Thyroid gland (tissue), 4 donors: ENCODE measurements around the gene ZNF862. TPM values are rescaled to one million over a fixed set of nuclear protein-coding genes. Genes with fewer than 3 reads are reported as not detected.

Experiments used
- DNase-seq, 2 donors: peaks; one replicate each; pipeline ENCODE4 v3.0.0-alpha.2; 2019
- H3K27ac ChIP-seq, 3 donors: fragments of 200-600 bp; sonication (generic); 1 replicate in 2 of 3; 2 replicates in 1 of 3; pipeline ENCODE4 v1.5.1; 2016 to 2019; ENCODE audit warnings: mild to moderate bottlenecking in 1 of 3, moderate library complexity in 1 of 3
- H3K27me3 ChIP-seq: fragments of 200-600 bp; sonication (generic); one replicate; pipeline ENCODE4 v1.5.1; 2019
- H3K36me3 ChIP-seq, 2 donors: fragments of 200-600 bp; sonication (generic); one replicate each; pipeline ENCODE4 v1.5.1; 2016 to 2019
- H3K4me1 ChIP-seq, 2 donors: fragments of 200-600 bp; sonication (generic); one replicate each; pipeline ENCODE4 v1.5.1; 2017 to 2019
- H3K4me3 ChIP-seq, 3 donors: fragments of 200-600 bp; sonication (generic); replicated peaks in 1 of 3; 1 replicate in 2 of 3; 2 replicates in 1 of 3; pipeline ENCODE4 v1.5.1; 2016; ENCODE audit warnings: mild to moderate bottlenecking in 1 of 3
- H3K9me3 ChIP-seq: fragments of 200-600 bp; sonication (generic); one replicate; pipeline ENCODE4 v1.5.1; 2017
- POLR2A ChIP-seq, 2 donors: fragments of 450-650 bp; IDR thresholded peaks; one replicate each; pipeline ENCODE4 v1.6.1; 2017; ENCODE audit warnings: antibody characterized with exemption in 2 of 2, mild to moderate bottlenecking in 2 of 2, moderate library complexity in 1 of 2
- WGBS, 2 donors: methylation state at CpG; one replicate each; pipeline ENCODE4 v1.1.5; 2017; 5-methylcytosine and 5-hydroxymethylcytosine counted together
- intact Hi-C: fragments of 100-400 bp; cut with DNase I; formaldehyde crosslinking; loops from one replicate; pipeline ENCODE4 v1.15.1; 2023
- total RNA-seq, 4 donors: library from RNA; depleted of rRNA; stranded (reverse); fragments of >200 nt; gene quantifications; one replicate each; pipeline ENCODE4 v1.2.3, GENCODE V29; 2016
- TF ChIP-seq, protein P1 (sequence below), 6 experiments: fragments of 200-600 bp in 3 of 6; fragments of 450-650 bp in 3 of 6; sonication (generic) in 3 of 6; IDR thresholded peaks; one replicate each; pipeline ENCODE4 v1.5.1; 2016 to 2019; ENCODE audit warnings: antibody characterized with exemption in 6 of 6, mild to moderate bottlenecking in 2 of 6, inconsistent platforms in 1 of 6, moderate library complexity in 1 of 6

The ZNF862 gene
- total RNA-seq, 4 donors from 2014 or later: 23.6 to 53.7 (median 39.3) TPM

DNA sequence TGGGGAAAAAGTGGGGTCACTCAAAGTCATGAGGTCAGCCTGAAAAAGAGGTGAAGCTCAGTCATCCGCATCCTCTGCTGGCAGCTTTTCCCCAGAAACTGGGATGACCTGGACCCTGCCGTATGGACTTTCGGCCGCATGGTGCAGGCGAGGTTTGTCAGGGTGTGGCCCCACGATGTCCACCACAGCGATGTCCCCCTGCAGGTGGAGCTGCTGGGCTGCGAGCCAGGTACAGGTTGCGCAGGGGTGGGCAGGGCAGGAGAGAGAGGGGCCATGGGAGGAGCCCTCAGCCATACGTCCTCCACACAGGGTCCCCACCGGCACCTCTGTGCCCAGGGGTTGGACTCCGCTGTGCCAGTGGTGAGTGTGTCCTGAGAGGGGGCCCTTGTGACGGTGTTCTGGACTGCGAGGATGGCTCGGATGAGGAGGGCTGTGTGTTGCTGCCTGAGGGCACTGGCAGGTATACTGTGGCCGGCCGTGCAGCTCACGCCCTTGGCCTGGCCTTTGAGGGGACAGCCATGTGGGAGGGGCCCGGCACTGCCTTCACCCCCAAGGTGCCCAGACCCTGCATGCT, 41.8 kb upstream of the ZNF862 start:
- TF ChIP-seq, protein P1, sequence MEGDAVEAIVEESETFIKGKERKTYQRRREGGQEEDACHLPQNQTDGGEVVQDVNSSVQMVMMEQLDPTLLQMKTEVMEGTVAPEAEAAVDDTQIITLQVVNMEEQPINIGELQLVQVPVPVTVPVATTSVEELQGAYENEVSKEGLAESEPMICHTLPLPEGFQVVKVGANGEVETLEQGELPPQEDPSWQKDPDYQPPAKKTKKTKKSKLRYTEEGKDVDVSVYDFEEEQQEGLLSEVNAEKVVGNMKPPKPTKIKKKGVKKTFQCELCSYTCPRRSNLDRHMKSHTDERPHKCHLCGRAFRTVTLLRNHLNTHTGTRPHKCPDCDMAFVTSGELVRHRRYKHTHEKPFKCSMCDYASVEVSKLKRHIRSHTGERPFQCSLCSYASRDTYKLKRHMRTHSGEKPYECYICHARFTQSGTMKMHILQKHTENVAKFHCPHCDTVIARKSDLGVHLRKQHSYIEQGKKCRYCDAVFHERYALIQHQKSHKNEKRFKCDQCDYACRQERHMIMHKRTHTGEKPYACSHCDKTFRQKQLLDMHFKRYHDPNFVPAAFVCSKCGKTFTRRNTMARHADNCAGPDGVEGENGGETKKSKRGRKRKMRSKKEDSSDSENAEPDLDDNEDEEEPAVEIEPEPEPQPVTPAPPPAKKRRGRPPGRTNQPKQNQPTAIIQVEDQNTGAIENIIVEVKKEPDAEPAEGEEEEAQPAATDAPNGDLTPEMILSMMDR (IDR thresholded peaks at IDR 0.05): no peak
- no peak for TF ChIP-seq POLR2A (IDR thresholded peaks at IDR 0.05)
- no peak overlapping the region for H3K4me3 ChIP-seq
- no peaks in the 10 kb centered on the region for H3K4me1 ChIP-seq
- DNase-seq: no peak
- no peaks in the 10 kb centered on the region for H3K36me3 ChIP-seq
- no peak overlapping the region for H3K27ac ChIP-seq
- 90 to 96% methylated on average over 14 to 18 of the region's 19 CpGs for WGBS, 2 donors
- intact Hi-C loops: no loop called here
- H3K9me3 ChIP-seq: no peaks in the 10 kb centered on the region
- no peaks in the 10 kb centered on the region for H3K27me3 ChIP-seq

DNA sequence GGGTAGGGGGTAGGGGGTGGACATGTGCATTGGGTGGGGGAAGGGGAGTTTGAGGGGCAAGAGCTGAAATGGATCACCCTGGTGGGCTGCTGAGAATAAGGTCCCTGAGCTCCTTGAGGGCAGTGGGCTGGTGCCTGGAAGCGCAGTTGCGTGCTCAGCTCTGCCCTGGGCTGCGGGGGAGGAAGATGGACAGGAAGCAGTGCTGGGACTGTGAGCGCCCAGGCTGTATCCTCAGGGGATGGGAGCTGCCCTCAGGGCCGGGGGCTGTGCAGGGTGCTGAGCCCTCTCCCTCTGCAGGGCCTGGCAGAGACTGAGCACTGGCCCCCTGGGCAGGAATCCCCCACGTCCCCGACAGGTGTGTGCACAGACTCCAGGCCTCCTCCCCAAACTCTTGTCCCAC, 40.4 kb upstream of the ZNF862 start:
- no peaks in the 10 kb centered on the region for H3K36me3 ChIP-seq
- no peak overlapping the region for H3K27ac ChIP-seq
- H3K9me3 ChIP-seq: no peaks in the 10 kb centered on the region
- H3K27me3 ChIP-seq: no peaks in the 10 kb centered on the region
- WGBS, 2 donors: 91 to 94% methylated on average over 5 to 6 of the region's 7 CpGs
- TF ChIP-seq, protein P1 (IDR thresholded peaks at IDR 0.05): no peak
- no peak for TF ChIP-seq POLR2A (IDR thresholded peaks at IDR 0.05)
- intact Hi-C loops: no loop called here
- no peaks in the 10 kb centered on the region for H3K4me1 ChIP-seq
- no peak for DNase-seq
- no peak overlapping the region for H3K4me3 ChIP-seq

DNA sequence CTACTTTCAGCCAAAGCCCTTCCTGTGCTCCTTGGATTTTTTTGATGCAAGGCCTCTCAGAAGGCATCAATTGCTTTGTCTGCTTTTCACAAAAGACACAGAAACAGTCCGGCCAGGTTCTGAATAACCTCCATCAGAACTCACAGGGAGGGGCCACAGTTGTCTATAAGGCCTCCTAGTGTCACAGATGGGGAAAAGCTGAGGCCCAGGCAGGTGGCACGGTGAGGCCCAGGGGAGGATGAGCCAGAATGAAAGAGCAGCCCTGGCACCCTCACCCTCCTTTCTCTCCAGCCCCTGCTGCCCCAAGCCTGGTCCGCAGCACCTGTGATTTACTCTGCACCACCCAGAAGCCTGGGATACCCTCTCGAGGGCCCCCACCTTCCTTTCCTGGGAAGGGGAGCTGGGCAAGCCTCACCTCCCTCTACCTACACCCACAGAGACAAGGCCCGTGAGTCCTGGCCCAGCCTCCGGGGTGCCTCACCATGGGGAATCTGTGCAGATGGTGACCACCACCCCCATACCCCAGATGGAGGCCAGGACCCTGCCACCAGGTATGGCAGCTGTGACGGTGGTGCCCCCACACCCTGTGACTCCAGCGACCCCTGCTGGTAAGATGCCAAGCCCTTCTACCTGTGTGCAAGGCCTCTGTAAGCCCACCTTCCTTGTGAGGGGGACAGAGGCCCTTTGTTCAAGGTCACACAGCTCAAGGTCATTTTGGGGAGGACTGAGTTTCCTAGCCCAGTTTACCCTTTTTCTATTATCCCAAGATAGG, 38.6 kb upstream of the ZNF862 start:
- WGBS, 2 donors: 76 to 77% methylated on average over 7 to 8 of the region's 8 CpGs
- Histone ChIP-seq H3K4me3 (no peak overlapping the region), H3K27me3 (no peaks in the 10 kb centered on the region), H3K36me3 (no peaks in the 10 kb centered on the region), H3K27ac (no peak overlapping the region), H3K4me1 (no peaks in the 10 kb centered on the region), H3K9me3 (no peaks in the 10 kb centered on the region)
- TF ChIP-seq POLR2A (IDR thresholded peaks at IDR 0.05): no peak
- TF ChIP-seq, protein P1 (IDR thresholded peaks at IDR 0.05): peak in 3 of 6 experiments; percentile 12 to 26 (median 21)
- DNase-seq: peak; percentile 21 to 32
- intact Hi-C loops: no loop called here

DNA sequence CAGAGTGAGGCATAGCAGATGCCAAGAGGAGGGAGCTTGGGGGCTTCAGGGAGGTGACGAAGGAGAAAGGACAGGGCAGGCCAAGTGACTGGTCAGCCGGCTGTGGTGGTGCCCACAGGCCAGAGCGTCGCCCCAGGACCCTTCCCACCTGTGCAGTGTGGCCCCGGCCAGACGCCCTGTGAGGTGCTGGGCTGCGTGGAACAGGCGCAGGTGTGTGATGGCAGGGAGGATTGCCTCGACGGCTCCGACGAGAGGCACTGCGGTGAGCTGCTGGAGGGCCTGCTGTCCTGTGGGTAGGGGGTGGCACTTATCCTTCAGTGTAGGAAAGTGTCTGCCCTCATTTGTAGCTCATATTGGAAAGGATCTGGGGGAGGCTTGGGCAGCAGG, 38.0 kb upstream of the ZNF862 start:
- WGBS, 2 donors: 93% methylated on average over 12 to 13 of the region's 13 CpGs
- no peak for TF ChIP-seq POLR2A (IDR thresholded peaks at IDR 0.05)
- TF ChIP-seq, protein P1 (IDR thresholded peaks at IDR 0.05): no peak
- no peak for DNase-seq
- intact Hi-C loops: no loop called here
- Histone ChIP-seq H3K27me3 (no peaks in the 10 kb centered on the region), H3K36me3 (no peaks in the 10 kb centered on the region), H3K27ac (no peak overlapping the region), H3K4me3 (no peak overlapping the region), H3K4me1 (no peaks in the 10 kb centered on the region), H3K9me3 (no peaks in the 10 kb centered on the region)

DNA sequence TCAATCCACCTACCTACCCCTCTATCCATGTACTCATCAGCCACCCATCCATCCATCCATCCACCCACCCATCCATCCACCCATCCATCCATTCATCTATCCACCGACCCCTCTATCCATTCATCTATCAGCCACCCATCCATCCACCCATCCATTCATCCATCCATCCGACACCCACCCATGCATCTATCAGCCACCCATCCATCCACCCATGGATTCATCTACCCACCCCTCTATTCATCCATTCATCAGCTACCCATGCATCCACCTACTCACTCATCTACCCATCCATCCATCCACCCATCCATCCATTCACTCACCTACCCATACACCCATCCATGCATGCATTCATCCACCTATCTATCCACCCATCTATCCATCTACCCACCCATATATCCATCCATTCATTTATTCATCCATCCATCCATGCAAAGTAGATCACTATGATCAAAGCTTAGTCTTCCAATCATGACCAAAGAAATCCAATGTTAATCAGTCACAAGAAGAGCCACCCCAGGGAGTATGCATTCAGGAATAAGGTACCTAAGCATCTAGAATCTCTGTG, 37.1 kb upstream of the ZNF862 start:
- no peak for DNase-seq
- no peaks in the 10 kb centered on the region for H3K4me1 ChIP-seq
- no peaks in the 10 kb centered on the region for H3K36me3 ChIP-seq
- H3K9me3 ChIP-seq: no peaks in the 10 kb centered on the region
- no peaks in the 10 kb centered on the region for H3K27me3 ChIP-seq
- TF ChIP-seq, protein P1 (IDR thresholded peaks at IDR 0.05): no peak
- no peak for TF ChIP-seq POLR2A (IDR thresholded peaks at IDR 0.05)
- no peak overlapping the region for H3K27ac ChIP-seq
- 96 to 97% methylated on average over 2 of the region's 2 CpGs for WGBS, 2 donors
- H3K4me3 ChIP-seq: no peak overlapping the region
- intact Hi-C loops: no loop called here
